Heart right ventricle (tissue), 16 donors: Measurements from ENCODE around the gene NBL1. TPM values are rescaled to one million over a fixed set of nuclear protein-coding genes. Genes with fewer than 3 reads are reported as not detected.

Source experiments
- ATAC-seq, 8 donors: fragments of 200-7000 bp; cut with Tn5 transposase; one replicate each; pipeline ENCODE4 v1.9.1; 2020; ENCODE audit warnings: mild to moderate bottlenecking in 8 of 8, moderate library complexity in 8 of 8, moderate number of reproducible peaks in 1 of 8
- DNase-seq, 2 donors: peaks; one replicate each; pipeline ENCODE4 v3.0.0-alpha.2; 2020
- H3K27ac ChIP-seq, 10 donors: fragments of 200-600 bp; sonication (generic) in 2 of 10; one replicate each; pipeline versions ENCODE4 v1.5.0 to v1.8.0; 2020 to 2022; ENCODE audit warnings: mild to moderate bottlenecking in 3 of 10
- H3K27me3 ChIP-seq, 7 donors: fragments of 200-600 bp; one replicate each; pipeline ENCODE4 v1.8.0; 2021 to 2022; ENCODE audit warnings: mild to moderate bottlenecking in 2 of 7
- H3K36me3 ChIP-seq, 9 donors: fragments of 200-600 bp; sonication (generic) in 1 of 9; one replicate each; pipeline versions ENCODE4 v1.5.0 to v1.8.0; 2020 to 2022; ENCODE audit warnings: mild to moderate bottlenecking in 2 of 9
- H3K4me1 ChIP-seq, 9 donors: fragments of 200-600 bp; sonication (generic) in 1 of 9; one replicate each; pipeline versions ENCODE4 v1.5.0 to v1.8.0; 2020 to 2022; ENCODE audit warnings: mild to moderate bottlenecking in 4 of 9
- H3K4me3 ChIP-seq, 10 donors: fragments of 200-600 bp; sonication (generic) in 2 of 10; one replicate each; pipeline versions ENCODE4 v1.5.0 to v1.8.0; 2020 to 2022; ENCODE audit warnings: mild to moderate bottlenecking in 7 of 10, moderate library complexity in 2 of 10
- H3K9me3 ChIP-seq, 11 donors: fragments of 200-600 bp in 10 of 11; sonication (generic) in 2 of 11; one replicate each; pipeline versions ENCODE4 v1.5.0 to v1.8.0; 2013 to 2022; ENCODE audit warnings: mild to moderate bottlenecking in 2 of 11, control low read depth in 1 of 11, moderate library complexity in 1 of 11
- WGBS, 2 donors: extraction: QIAGEN DNeasy Blood & Tissue Kit; methylation state at CpG; one replicate each; pipeline ENCODE4 v1.1.7; 2013; ENCODE audit warnings: inconsistent platforms in 1 of 2; 5-methylcytosine and 5-hydroxymethylcytosine counted together
- intact Hi-C, 10 donors: fragments of 100-400 bp; cut with DNase I; formaldehyde crosslinking; loops; one replicate each; pipeline versions ENCODE4 v1.11.1 to v1.14.2; 2022
- polyA plus RNA-seq, 2 donors: library from polyadenylated mRNA; stranded (reverse); fragments of 200-250 nt; gene quantifications; one replicate each; pipeline ENCODE4 v1.2.3, GENCODE V29; 2013
- total RNA-seq, 10 donors: library from RNA; stranded (reverse); fragmentation: NEBNext Ultra II Directional in 3 of 10; extraction: Animal tissue kit (Norgen Biotek cat#: 25700) in 3 of 10; gene quantifications; one replicate each; pipeline versions ENCODE4 v1.2.1 to v1.2.4, GENCODE V29; 2021 to 2023
- TF ChIP-seq, protein P1 (sequence below), 9 donors: fragments of 200-600 bp; sonication (generic) in 2 of 9; IDR thresholded peaks; one replicate each; pipeline versions ENCODE4 v1.5.0 to v1.8.0; 2021 to 2022; ENCODE audit warnings: antibody characterized with exemption in 9 of 9, mild to moderate bottlenecking in 5 of 9, moderate library complexity in 1 of 9
- donor health status: Arrhythmogenic right ventricular cardiomyopathy.
- donor health status: ischemic (EF 13 %, LVEDD 7.1; RV severe dilation, severe dysfunction).
- donor health status: healthy with polysubstance abuse.
- donor health status: DM: no; HTN: yes; CAD: no.
- donor health status: DM: no; HTN: no; CAD: no.
- donor health status: ischemic (EF 25% LVEDD 6.9; RV normal size, moderate dysfunction).
- donor health status: ischemic (EF 25% LVEDD 5.7; RV mildly dilated, moderate dysfunction).
- donor health status: healthy.
- donor health status: DM: yes; HTN: yes; CAD: no.
- donor health status: Ischemic cardiomyopathy.
- donor health status: ischemic (EF 35%, LVEDD 5.7; RV mildly dilated, moderate dysfunction).
- donor health status: nonischemic (EF 11% LVEDD 7.7; RV severe dilation, severe dysfunction).
- donor health status: DM: yes; HTN: yes; CAD: no.
- donor health status: PGD.
- donor health status: ischemic (EF 29% LVEDD 5.4; RV normal size, mild dysfunction).
- donor health status: nonischemic (EF 23%, LVEDD 6.1; RV moderate dilation, normal function).

The NBL1 gene
- total and polyA plus RNA-seq, 12 donors = 18.5 to 48.7 (median 38.3) TPM

DNA sequence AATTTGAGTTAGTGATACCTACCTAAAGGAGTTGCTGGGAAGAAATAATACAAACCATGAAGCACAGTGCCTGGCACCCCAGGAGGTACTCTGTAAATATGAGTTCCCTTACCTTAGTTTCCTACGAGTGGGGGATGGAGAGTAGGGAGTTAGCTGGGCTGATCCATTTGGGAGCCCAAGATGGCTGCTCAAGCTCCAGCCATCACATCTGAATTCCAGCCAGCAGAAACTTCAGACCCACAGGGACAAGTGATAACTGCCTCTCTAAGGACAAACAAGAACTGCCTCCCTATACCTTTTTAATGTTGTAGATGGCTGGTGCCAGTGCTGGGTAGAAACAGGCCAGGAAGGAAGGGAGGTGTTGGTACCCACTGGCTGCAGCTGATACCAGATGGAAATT is 43.3 kb downstream of the NBL1 start:
- intact Hi-C loops = no loop called here
- DNase-seq (no peak), ATAC-seq (no peak)
- peaks cover 0 to 30% (median 0%) of the 10 kb centered on the region in 9 donors for H3K36me3 ChIP-seq
- no peak overlapping the region for H3K27ac ChIP-seq
- H3K4me1 ChIP-seq = peaks cover 0 to 13% (median 9%) of the 10 kb centered on the region in 9 donors
- H3K27me3 ChIP-seq = no peaks in the 10 kb centered on the region
- peaks cover 0 to 13% (median 0%) of the 10 kb centered on the region in 11 donors for H3K9me3 ChIP-seq
- 96% methylated on average over 1 of the region's 1 CpG for WGBS, 2 donors
- H3K4me3 ChIP-seq = no peak overlapping the region
- TF ChIP-seq, protein P1, sequence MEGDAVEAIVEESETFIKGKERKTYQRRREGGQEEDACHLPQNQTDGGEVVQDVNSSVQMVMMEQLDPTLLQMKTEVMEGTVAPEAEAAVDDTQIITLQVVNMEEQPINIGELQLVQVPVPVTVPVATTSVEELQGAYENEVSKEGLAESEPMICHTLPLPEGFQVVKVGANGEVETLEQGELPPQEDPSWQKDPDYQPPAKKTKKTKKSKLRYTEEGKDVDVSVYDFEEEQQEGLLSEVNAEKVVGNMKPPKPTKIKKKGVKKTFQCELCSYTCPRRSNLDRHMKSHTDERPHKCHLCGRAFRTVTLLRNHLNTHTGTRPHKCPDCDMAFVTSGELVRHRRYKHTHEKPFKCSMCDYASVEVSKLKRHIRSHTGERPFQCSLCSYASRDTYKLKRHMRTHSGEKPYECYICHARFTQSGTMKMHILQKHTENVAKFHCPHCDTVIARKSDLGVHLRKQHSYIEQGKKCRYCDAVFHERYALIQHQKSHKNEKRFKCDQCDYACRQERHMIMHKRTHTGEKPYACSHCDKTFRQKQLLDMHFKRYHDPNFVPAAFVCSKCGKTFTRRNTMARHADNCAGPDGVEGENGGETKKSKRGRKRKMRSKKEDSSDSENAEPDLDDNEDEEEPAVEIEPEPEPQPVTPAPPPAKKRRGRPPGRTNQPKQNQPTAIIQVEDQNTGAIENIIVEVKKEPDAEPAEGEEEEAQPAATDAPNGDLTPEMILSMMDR (IDR thresholded peaks at IDR 0.05) = no peak

- Histone ChIP-seq H3K4me3 (no peak overlapping the region), H3K27me3 (no peaks in the 10 kb centered on the region), H3K36me3 (peaks cover 0 to 28% (median 0%) of the 10 kb centered on the region in 9 donors), H3K27ac (peak overlapping the region in 1 of 10 donors; percentile 20), H3K4me1 (peaks cover 0 to 13% (median 9%) of the 10 kb centered on the region in 9 donors), H3K9me3 (peaks cover 0 to 13% (median 0%) of the 10 kb centered on the region in 11 donors)
- 74 to 80% methylated on average over 19 of the region's 19 CpGs for WGBS, 2 donors
- ATAC-seq (peak in 3 of 8 donors; percentile 37 to 52 (median 39)), DNase-seq (no peak)
- intact Hi-C loops = no loop called here
- TF ChIP-seq, protein P1 (IDR thresholded peaks at IDR 0.05) = no peak
Measured at GRCh38 chr1:19688041-19688842, 44.1 kb downstream of the NBL1 start.

DNA sequence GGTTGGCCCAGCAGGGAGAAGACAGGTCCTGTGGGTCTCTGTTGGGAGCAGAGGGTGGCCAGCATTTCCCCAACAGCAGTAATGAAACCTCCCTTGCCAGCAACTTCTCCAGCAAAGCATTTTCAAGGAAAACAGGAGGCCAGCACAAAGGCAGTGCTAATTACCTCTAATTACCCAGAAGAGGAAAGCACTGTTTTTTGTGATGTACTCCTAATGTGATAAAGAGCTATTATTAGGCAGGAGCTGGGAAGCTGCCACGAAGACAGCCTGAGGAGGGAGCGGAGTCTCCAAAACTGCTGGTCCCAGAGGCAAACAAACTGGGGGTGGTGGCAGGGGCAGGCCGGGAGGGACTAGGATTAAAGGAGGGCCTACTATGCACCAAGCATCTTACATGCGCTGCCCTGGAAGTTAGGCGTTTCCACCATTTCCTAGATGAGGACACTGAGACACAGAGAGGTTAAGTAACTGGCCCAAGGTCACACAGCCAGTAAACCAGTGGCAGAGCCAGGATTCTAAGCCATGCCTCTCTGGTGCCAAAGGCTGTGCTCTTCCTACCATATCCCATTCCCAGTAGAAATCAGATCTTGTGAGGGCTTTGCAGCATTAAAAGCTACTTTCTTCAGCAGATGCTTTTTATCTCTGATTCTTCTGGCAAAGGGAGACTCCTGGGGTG is 45.1 kb downstream of the NBL1 start:
- 53 to 56% methylated on average over 5 of the region's 5 CpGs for WGBS, 2 donors

DNA sequence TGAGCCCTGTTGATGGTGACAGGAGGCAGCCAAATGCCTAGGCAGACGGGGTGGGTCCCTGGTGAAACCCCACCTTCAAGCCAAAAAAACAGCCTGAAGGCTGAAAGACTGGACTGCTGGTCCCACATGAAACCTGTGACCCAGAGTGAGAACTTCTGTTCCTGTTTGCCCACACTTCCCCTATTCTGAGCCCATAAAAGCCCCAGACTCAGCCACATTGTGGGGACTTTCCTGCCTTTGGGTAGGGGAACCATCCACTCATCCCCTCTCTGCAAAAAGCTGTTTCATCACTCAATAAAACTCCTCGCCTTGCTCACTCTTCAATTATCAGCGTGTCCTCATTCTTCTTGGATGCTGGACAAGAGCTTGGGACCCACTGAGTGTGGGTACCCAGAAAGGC is 45.7 kb downstream of the NBL1 start:
- TF ChIP-seq, protein P1 (IDR thresholded peaks at IDR 0.05) = no peak
- Histone ChIP-seq H3K4me3 (no peak overlapping the region), H3K27ac (no peak overlapping the region), H3K36me3 (peaks cover 0 to 43% (median 0%) of the 10 kb centered on the region in 9 donors), H3K9me3 (peaks cover 0 to 13% (median 0%) of the 10 kb centered on the region in 11 donors), H3K27me3 (no peaks in the 10 kb centered on the region), H3K4me1 (peaks cover 0 to 13% (median 9%) of the 10 kb centered on the region in 9 donors)
- DNase-seq (no peak), ATAC-seq (no peak)
- intact Hi-C loops = no loop called here
- 93 to 94% methylated on average over 3 of the region's 3 CpGs for WGBS, 2 donors

More for the DNA sequence above, 45.1 kb downstream of the NBL1 start:
- TF ChIP-seq, protein P1 (IDR thresholded peaks at IDR 0.05) = no peak
- peaks cover 0 to 13% (median 9%) of the 10 kb centered on the region in 9 donors for H3K4me1 ChIP-seq
- DNase-seq (no peak), ATAC-seq (peak in 3 of 8 donors; percentile 30 to 36 (median 34))
- H3K27ac ChIP-seq = no peak overlapping the region
- H3K27me3 ChIP-seq = no peaks in the 10 kb centered on the region
- H3K36me3 ChIP-seq = peaks cover 0 to 36% (median 0%) of the 10 kb centered on the region in 9 donors
- H3K9me3 ChIP-seq = peaks cover 0 to 13% (median 0%) of the 10 kb centered on the region in 11 donors
- intact Hi-C loops = no loop called here
- H3K4me3 ChIP-seq = no peak overlapping the region
